BLaER1 (cell line): Measurements from ENCODE around the gene PDE9A.
A peak's percentile ranks its signal among the peaks of the same experiment; 100 is the strongest.

Source experiments
- H3K27ac ChIP-seq: shearing (Covaris generic); formaldehyde crosslinking; 2 replicates; pipeline ENCODE4 v1.8.1; 2022
- H3K27me3 ChIP-seq: shearing (Covaris generic); formaldehyde crosslinking; 2 replicates; pipeline ENCODE4 v1.8.1; 2022
- H3K36me3 ChIP-seq: shearing (Covaris generic); formaldehyde crosslinking; 2 replicates; pipeline ENCODE4 v1.8.1; 2022
- H3K4me1 ChIP-seq: shearing (Covaris generic); formaldehyde crosslinking; 2 replicates; pipeline ENCODE4 v1.8.1; 2022
- H3K4me2 ChIP-seq: shearing (Covaris generic); formaldehyde crosslinking; 2 replicates; pipeline ENCODE4 v1.8.1; 2022
- H3K4me3 ChIP-seq: shearing (Covaris generic); formaldehyde crosslinking; 2 replicates; pipeline ENCODE4 v1.8.1; 2022
- H3K9ac ChIP-seq: shearing (Covaris generic); formaldehyde crosslinking; 2 replicates; pipeline ENCODE4 v1.8.1; 2022
- H3K9me3 ChIP-seq: shearing (Covaris generic); formaldehyde crosslinking; 2 replicates; pipeline ENCODE4 v1.8.1; 2022
- H4K20me1 ChIP-seq: shearing (Covaris generic); formaldehyde crosslinking; 2 replicates; pipeline ENCODE4 v1.8.1; 2022
- Cebpa-rat ChIP-seq: shearing (Covaris generic); IDR thresholded peaks from 2 replicates; pipeline ENCODE4 v1.8.1; 2022

Gene PDE9A

DNA sequence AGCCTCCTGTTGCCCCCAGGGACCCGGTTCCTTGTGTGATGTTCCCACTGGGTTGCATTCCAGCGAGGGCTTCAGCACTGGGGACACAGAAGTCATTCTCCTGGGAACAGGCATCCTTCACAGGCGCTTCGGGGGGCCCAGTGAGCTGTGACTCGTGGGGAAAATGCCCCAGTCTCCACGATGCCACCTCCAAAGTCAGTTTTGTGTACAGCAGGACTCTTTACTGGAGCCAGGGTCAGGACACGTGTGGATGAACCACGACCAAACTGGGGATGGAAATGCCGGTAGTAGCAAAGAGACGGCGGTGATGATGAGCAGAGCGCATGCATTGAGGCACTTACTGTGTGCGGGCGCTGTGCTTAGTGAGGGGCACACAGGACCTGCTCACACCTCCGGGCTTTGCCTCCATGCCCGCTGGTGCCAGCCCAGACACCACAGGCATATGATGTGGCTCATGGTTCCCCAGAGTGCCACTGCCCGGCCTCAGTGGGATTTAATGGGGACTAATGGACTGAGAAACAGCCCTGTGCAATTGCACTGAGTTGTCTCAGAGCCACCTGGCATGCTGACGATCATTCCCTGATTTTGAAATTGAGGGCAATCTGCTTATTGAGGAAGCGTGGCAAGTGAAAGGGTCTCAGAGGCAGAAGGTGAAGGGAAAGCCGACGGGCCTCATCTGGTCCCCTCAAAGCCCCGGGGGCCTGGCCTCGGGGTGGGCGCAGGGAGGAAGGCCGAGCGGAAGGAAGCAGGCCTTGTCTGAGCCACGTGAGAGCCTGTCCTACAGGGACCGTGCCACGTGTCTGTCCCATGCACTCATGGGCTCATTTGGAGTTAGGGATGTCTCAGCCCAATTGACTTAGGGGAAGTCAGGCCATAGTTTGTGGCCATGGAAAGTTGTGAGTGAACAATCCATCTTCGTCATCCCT is 91.4 kb downstream of the PDE9A start:
- Histone ChIP-seq H3K36me3 (no peaks in the 10 kb centered on the region), H4K20me1 (no peaks in the 10 kb centered on the region), H3K4me1 (peaks cover 59% of the 10 kb centered on the region), H3K9me3 (no peaks in the 10 kb centered on the region), H3K4me2 (peak overlapping the region; percentile 91), H3K9ac (no peak overlapping the region), H3K27ac (peak overlapping the region; percentile 86; the same call in 1 of the 2 replicates), H3K4me3 (no peak overlapping the region), H3K27me3 (no peaks in the 10 kb centered on the region)
- no peak for TF ChIP-seq Cebpa-rat

GRCh38 chr21:42745511-42746239 is 92.3 kb downstream of the PDE9A start:
- peak overlapping the region; percentile 86 for H3K27ac ChIP-seq
- peak overlapping the region; percentile 58; the same call in 1 of the 2 replicates for H3K9ac ChIP-seq
- no peak overlapping the region for H3K4me3 ChIP-seq
- no peaks in the 10 kb centered on the region for H4K20me1 ChIP-seq
- no peaks in the 10 kb centered on the region for H3K36me3 ChIP-seq
- H3K4me1 ChIP-seq: peaks cover 63% of the 10 kb centered on the region
- no peaks in the 10 kb centered on the region for H3K27me3 ChIP-seq
- no peak for TF ChIP-seq Cebpa-rat
- H3K4me2 ChIP-seq: peak overlapping the region; percentile 91
- H3K9me3 ChIP-seq: no peaks in the 10 kb centered on the region

DNA sequence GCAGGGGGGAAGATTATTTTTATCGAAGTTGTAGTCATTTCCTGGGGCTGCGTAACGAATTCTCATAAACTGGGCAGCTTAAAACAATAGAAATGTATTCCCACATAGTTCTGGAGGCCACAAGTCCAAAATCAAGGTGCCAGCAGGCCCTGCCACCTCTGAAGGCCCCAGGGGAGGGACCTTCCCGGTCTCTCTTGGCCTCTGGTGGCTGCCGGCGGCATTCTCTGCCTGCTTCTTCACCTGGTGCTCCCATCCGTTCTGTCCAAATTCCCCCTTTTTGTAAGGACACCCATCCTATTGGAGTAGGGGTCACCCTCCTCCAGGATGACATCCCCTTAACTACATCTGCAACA is 92.8 kb downstream of the PDE9A start:
- peaks cover 63% of the 10 kb centered on the region for H3K4me1 ChIP-seq
- H3K4me3 ChIP-seq: peak overlapping the region; percentile 34; the same call in 1 of the 2 replicates
- no peaks in the 10 kb centered on the region for H3K27me3 ChIP-seq
- no peaks in the 10 kb centered on the region for H3K36me3 ChIP-seq
- no peaks in the 10 kb centered on the region for H4K20me1 ChIP-seq
- peak overlapping the region; percentile 58; the same call in 1 of the 2 replicates for H3K9ac ChIP-seq
- no peaks in the 10 kb centered on the region for H3K9me3 ChIP-seq
- TF ChIP-seq Cebpa-rat: no peak
- H3K27ac ChIP-seq: peak overlapping the region; percentile 86
- H3K4me2 ChIP-seq: peak overlapping the region; percentile 91

- H3K9me3 ChIP-seq: no peaks in the 10 kb centered on the region
- no peaks in the 10 kb centered on the region for H4K20me1 ChIP-seq
- peak overlapping the region; percentile 86 for H3K27ac ChIP-seq
- H3K9ac ChIP-seq: peak overlapping the region; percentile 58
- H3K36me3 ChIP-seq: no peaks in the 10 kb centered on the region
- H3K4me1 ChIP-seq: peaks cover 63% of the 10 kb centered on the region
- H3K27me3 ChIP-seq: no peaks in the 10 kb centered on the region
- no peak for TF ChIP-seq Cebpa-rat
- peak overlapping the region; percentile 34 for H3K4me3 ChIP-seq
- H3K4me2 ChIP-seq: peak overlapping the region; percentile 91
Measured at GRCh38 chr21:42746593-42747275, 93.3 kb downstream of the PDE9A start.

DNA sequence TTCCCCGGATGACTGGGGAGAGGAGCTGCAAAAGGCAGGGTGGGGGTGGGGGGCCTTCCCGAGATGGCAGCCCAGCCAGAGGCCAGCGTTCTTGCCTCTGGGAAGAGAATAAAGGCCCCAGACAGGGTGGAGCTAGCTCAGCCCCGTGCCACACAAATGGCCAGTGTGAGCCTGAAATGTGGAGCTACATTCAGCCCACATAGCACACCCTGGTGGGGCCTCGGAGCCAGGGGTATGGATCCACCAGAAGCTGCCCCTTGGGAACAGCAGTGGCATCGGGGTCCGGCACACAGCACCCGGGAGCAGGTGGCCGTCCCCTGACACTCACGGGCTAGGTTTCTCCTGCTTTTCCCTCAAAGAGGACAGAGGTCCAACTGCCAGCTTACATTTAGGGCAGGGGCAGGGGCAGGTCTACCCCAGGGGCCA is 93.9 kb downstream of the PDE9A start:
- Histone ChIP-seq H3K27ac (peak overlapping the region; percentile 86), H3K36me3 (no peaks in the 10 kb centered on the region), H3K27me3 (no peaks in the 10 kb centered on the region), H3K4me2 (peak overlapping the region; percentile 91), H3K9me3 (no peaks in the 10 kb centered on the region), H4K20me1 (no peaks in the 10 kb centered on the region), H3K4me3 (peak overlapping the region; percentile 34), H3K9ac (peak overlapping the region; percentile 58; the same call in 1 of the 2 replicates), H3K4me1 (peaks cover 63% of the 10 kb centered on the region)
- TF ChIP-seq Cebpa-rat: no peak

- Histone ChIP-seq H3K9ac (peak overlapping the region; percentile 58; the same call in 1 of the 2 replicates), H3K36me3 (no peaks in the 10 kb centered on the region), H3K27me3 (no peaks in the 10 kb centered on the region), H3K4me3 (peak overlapping the region; percentile 34; the same call in 1 of the 2 replicates), H3K4me2 (peak overlapping the region; percentile 91), H3K4me1 (peaks cover 63% of the 10 kb centered on the region), H3K9me3 (no peaks in the 10 kb centered on the region), H3K27ac (peak overlapping the region; percentile 86), H4K20me1 (no peaks in the 10 kb centered on the region)
- TF ChIP-seq Cebpa-rat: no peak
Measured at GRCh38 chr21:42747746-42748351, 94.4 kb downstream of the PDE9A start.

GRCh38 chr21:42748620-42749176 is 95.3 kb downstream of the PDE9A start:
- peaks cover 63% of the 10 kb centered on the region for H3K4me1 ChIP-seq
- no peaks in the 10 kb centered on the region for H3K36me3 ChIP-seq
- H4K20me1 ChIP-seq: no peaks in the 10 kb centered on the region
- H3K9me3 ChIP-seq: no peaks in the 10 kb centered on the region
- H3K4me2 ChIP-seq: peak overlapping the region; percentile 91
- no peak for TF ChIP-seq Cebpa-rat
- no peak overlapping the region for H3K9ac ChIP-seq
- H3K27me3 ChIP-seq: no peaks in the 10 kb centered on the region
- H3K4me3 ChIP-seq: no peak overlapping the region
- no peak overlapping the region for H3K27ac ChIP-seq

GRCh38 chr21:42750737-42751530 is 97.5 kb downstream of the PDE9A start:
- Histone ChIP-seq H3K4me2 (no peak overlapping the region), H3K36me3 (no peaks in the 10 kb centered on the region), H3K9me3 (no peaks in the 10 kb centered on the region), H3K4me3 (no peak overlapping the region), H3K27me3 (no peaks in the 10 kb centered on the region; the same call in 1 of the 2 replicates), H3K4me1 (peaks cover 62% of the 10 kb centered on the region), H3K27ac (no peak overlapping the region), H4K20me1 (no peaks in the 10 kb centered on the region), H3K9ac (no peak overlapping the region)
- TF ChIP-seq Cebpa-rat: no peak
